Measurements from ENCODE around the gene PWWP2B.

PWWP2B gene

GRCh38 chr10:132355297-132355696 lies 41.7 kb upstream of the PWWP2B start:
- peak in 1 of 2 donors; percentile 49 for DNase-seq
- Histone ChIP-seq H3K4me1 (no peaks in the 10 kb centered on the region), H3K27ac (no peak overlapping the region), H3K9me3 (no peaks in the 10 kb centered on the region), H3K4me3 (no peak overlapping the region), H3K36me3 (peaks cover 0 to 34% (median 6%) of the 10 kb centered on the region in 3 donors), H3K27me3 (no peaks in the 10 kb centered on the region)
- no peak for TF ChIP-seq CTCF (IDR thresholded peaks at IDR 0.05)
- intact Hi-C loops (cut with DNase I; ENCODE audit: low total_unique reads): loop anchor here (2.0 to 10.0 kb wide), 2 partner anchors 50 to 132 kb away; partner anchors contain the start of gene STK32C

- DNase-seq: peak in 1 of 2 donors; percentile 28
- Histone ChIP-seq H3K9me3 (no peaks in the 10 kb centered on the region), H3K4me3 (no peak overlapping the region), H3K36me3 (peaks cover 0 to 33% (median 6%) of the 10 kb centered on the region in 3 donors), H3K4me1 (no peaks in the 10 kb centered on the region), H3K27me3 (no peaks in the 10 kb centered on the region), H3K27ac (no peak overlapping the region)
- intact Hi-C loops (cut with DNase I; ENCODE audit: low total_unique reads): loop anchor here (2.0 to 10.0 kb wide), 2 partner anchors 51 to 133 kb away; partner anchors contain the start of gene STK32C
- no peak for TF ChIP-seq CTCF (IDR thresholded peaks at IDR 0.05)
Observed at GRCh38 chr10:132355754-132356153, 41.2 kb upstream of the PWWP2B start.

- no peak for TF ChIP-seq CTCF (IDR thresholded peaks at IDR 0.05)
- no peaks in the 10 kb centered on the region for H3K27me3 ChIP-seq
- H3K9me3 ChIP-seq: no peaks in the 10 kb centered on the region
- H3K27ac ChIP-seq: no peak overlapping the region
- peak in 1 of 2 donors; percentile 25 for DNase-seq
- H3K4me3 ChIP-seq: no peak overlapping the region
- no peaks in the 10 kb centered on the region for H3K4me1 ChIP-seq
- intact Hi-C loops (cut with DNase I; ENCODE audit: low total_unique reads): loop anchor here (10.0 kb wide), 1 partner anchor 52 kb away; the partner anchor contains the start of gene STK32C
- peaks cover 0 to 29% (median 6%) of the 10 kb centered on the region in 3 donors for H3K36me3 ChIP-seq
Observed at GRCh38 chr10:132356621-132357195, 40.3 kb upstream of the PWWP2B start.

- no peak for TF ChIP-seq CTCF (IDR thresholded peaks at IDR 0.05)
- no peaks in the 10 kb centered on the region for H3K9me3 ChIP-seq
- DNase-seq: peak in 1 of 2 donors; percentile 39
- peaks cover 0 to 35% (median 6%) of the 10 kb centered on the region in 3 donors for H3K36me3 ChIP-seq
- no peak overlapping the region for H3K4me3 ChIP-seq
- intact Hi-C loops (cut with DNase I; ENCODE audit: low total_unique reads): loop anchor here (10.0 kb wide), 1 partner anchor 53 kb away; the partner anchor contains the start of gene STK32C
- H3K4me1 ChIP-seq: no peaks in the 10 kb centered on the region
- H3K27me3 ChIP-seq: no peaks in the 10 kb centered on the region
- no peak overlapping the region for H3K27ac ChIP-seq
Observed at GRCh38 chr10:132357286-132358058, 39.5 kb upstream of the PWWP2B start.

GRCh38 chr10:132359305-132360040 lies 37.5 kb upstream of the PWWP2B start:
- peak in 1 of 2 donors; percentile 58 for DNase-seq
- Histone ChIP-seq H3K4me1 (no peaks in the 10 kb centered on the region), H3K27me3 (no peaks in the 10 kb centered on the region), H3K4me3 (no peak overlapping the region), H3K36me3 (peaks cover 0 to 43% (median 0%) of the 10 kb centered on the region in 3 donors), H3K27ac (no peak overlapping the region), H3K9me3 (no peaks in the 10 kb centered on the region)
- no peak for TF ChIP-seq CTCF (IDR thresholded peaks at IDR 0.05)
- intact Hi-C loops (cut with DNase I; ENCODE audit: low total_unique reads): loop anchor here (10.0 kb wide), 1 partner anchor 55 kb away; the partner anchor contains the start of gene STK32C
